NCI-H2107 (cell line): ENCODE data around the gene AGAP2.
A peak's percentile ranks its signal among the peaks of the same experiment; 100 is the strongest.

Source experiments
- DNase-seq: peaks from one replicate; lab custom pipeline; 2025; lab: John Stamatoyannopoulos, UW

AGAP2 gene

DNA sequence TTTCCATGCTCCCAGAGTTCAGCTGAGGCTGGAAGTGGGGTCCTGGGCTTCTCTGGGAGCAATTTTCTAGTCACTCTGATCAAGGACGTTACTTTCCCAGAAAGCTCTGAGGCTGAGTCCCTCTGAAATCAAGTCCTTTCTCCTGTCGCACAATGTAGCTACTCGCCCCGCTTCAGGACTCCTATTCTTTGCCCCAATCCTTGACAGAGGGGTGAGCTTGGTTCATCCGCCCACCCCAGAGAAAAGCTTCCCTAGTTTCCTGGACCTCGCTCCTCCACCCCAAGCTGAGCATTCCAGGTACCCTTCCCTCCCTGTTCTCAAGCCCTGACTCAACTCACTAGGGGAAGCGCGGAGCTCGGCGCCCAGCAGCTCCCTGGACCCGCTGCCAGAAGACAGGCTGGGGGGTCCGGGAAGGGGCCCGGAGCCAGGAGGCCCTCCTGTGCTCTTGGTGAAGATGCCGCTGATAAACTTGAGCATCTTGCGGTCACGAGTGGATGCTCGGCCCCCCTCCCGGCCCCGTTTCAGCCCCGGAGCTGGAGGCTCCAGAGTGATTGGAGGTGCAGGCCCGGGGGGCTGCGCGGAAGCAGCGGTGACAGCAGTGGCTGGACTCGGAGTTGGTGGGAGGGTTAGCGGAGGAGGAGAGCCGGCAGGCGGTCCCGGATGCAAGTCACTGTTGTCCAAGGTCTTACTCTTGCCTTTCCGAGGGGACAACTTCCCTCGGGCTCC is 1.6 kb downstream of the AGAP2 start:
- DNase-seq, result no peak

GRCh38 chr12:57735952-57736740 is 2.4 kb downstream of the AGAP2 start:
- DNase-seq, result no peak

DNA sequence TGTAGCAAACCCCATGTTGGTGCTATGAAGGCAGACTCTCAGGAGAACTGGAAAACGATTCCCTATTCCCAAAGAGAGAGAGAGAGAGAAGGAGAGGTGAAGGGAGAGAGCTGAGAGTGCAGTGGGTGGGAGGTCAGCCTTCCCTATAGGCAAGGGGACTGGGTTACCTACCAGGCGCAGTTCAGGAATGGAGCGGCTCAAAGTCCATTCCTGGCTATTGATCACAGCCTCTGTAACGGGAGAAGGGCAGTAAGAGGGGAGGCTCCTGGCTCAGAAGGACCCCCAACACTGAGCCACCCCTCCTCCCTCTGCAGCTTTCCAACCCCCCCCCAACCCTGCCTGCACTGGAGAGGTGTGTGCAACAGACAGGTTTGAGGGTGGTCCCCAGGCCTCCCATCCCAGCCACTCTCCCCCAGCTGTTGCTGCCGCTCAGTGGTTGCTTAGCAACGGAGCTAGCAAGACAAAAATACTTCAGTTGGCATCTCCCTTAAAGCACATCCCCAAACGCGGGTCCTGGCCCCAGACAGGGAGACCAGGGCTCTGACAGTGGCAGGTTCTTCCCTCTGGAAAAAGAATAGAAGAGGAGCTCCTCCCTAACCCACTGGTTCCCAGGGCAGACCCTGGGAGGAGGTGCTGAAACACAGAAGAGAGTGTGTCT is 3.2 kb downstream of the AGAP2 start:
- peak; percentile 27 for DNase-seq

DNA sequence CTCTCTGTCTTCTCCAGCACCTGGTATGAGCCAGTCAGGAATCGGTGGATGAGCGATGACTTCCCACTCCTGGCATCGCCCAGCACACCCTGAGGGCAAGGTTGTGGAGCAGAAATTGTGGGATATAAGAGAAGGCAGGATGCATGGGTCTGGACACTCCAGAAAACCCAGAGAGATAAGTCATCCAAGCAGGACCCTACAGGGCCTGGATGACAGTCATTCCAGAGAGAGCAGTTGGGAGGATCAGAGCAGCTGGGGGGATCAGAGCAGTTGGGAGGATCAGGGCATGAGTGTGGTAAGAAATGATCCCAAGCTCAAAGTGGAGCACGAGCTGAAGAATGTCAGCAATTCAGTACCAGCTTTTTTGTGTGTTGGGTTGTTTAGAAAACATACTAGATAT is 4.0 kb downstream of the AGAP2 start:
- DNase-seq, result no peak

GRCh38 chr12:57733928-57734327 is 4.6 kb downstream of the AGAP2 start:
- no peak for DNase-seq

DNA sequence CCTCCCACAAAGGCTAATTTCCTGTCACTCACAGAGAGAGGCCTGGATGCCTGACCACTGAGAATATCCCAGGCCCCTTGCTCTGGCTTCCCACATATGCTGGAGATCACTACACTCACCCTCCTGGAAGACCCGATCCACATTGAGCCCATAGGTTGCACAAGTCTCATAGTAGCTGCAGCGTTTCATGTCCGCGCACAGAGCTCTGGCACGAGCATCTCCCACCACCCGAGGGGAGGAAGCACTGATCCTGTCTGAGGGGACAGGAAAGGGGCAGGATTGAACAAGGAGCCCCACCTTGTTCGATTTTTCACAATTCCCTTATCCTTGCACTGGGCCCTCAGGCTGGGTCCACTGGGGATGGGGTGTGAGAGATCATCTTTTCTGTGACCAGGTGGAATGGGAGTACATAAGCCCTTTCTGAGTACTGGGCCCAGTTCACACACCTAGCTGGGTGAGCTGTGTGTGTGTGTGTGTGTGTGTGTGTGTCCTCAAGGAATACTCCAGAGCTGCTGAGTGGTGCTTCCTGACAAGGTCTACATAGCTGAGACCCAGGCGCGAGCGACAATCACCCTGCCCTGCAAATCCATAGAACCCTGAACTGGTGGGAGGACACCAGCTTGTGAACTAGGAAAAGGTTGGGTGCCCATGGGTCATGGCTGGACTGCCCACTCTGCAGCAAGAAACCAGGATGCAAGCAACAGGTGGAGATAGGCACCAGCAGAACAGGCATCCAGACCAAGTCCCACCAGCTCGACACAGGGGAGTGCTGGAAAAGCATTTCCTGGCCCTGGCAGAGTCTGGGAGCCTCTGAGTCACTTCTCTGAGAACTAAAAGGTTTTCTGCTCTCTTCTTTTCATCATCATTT is 5.6 kb downstream of the AGAP2 start:
- no peak for DNase-seq

- DNase-seq, result no peak
Measured at GRCh38 chr12:57732270-57732669, 6.3 kb downstream of the AGAP2 start.

- DNase-seq, result no peak
Measured at GRCh38 chr12:57731411-57732080, 7.0 kb downstream of the AGAP2 start.

- no peak for DNase-seq
Measured at GRCh38 chr12:57730336-57731067, 8.0 kb downstream of the AGAP2 start.

GRCh38 chr12:57729321-57729844 is 9.2 kb downstream of the AGAP2 start:
- DNase-seq, result no peak

DNA sequence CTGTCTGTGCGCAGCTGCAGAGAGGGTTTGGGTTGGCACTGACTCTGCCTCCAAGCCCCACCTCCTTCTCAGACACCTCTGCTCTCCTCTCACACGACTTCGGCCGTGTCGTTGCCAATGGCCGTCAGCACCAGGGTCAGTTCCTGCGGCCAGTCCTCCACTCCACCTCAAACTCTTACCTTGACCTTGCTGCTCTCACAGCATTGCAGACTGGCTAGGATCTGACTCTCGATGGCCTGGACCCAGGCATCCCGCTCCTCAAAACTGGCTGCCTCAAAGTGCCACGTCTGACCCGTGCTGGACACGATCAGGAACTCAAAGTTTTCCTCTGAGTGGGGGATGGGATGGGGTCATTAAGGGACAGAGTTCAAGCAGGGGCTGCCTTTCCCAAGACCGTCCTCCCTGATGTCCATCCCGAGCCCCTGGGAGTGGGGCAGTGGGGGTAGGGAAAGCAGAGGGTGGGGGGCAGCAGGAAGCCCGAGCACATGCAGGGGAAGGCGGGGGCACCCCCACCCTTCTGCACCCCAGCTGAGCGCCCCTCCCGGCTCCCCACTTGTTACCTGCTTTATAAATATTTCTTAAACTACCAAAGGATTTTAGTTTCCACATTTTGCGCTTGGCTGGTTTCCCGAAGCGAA is 10.7 kb downstream of the AGAP2 start:
- no peak for DNase-seq

DNA sequence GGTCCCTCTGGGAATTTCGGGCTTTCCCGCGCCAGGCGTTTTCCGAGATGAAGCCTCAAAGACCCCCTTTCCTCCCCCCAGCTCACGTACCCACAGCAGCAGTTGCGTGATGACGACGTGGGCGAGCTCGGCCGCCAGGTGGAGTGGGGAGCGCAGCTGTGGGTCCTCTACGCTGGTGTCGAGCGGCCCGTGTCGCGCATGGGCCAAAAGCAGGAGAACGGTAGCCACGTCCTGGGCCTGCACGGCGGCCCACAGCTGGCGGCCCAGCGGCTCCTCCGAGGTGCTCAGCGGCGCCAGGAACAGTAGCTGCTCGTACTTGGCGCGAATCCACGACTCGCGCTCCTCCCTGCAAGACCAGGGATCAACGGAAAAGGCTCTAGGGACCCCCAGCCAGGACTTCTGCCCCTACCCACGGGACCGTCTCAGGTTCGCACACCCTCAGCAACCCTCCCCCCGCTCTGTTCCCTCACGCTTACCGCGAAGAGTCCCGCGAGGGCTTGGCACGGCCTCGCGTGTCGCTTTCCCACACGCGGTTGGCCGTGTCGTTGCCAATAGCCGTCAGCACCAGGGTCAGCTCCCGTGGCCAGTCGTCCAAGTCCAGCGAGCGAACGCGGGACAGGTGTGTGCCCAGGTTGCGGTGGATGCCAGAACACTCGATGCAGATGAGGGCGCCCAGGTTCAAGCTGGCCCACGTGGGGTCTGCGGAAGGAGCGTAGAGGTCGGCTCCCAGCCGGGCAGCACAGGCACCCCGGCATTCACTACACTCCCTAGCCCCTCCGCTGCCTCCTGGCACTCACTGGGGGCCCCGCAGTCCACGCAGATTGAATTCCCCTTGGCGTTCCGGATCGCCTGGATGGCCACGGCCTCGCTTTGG is 11.4 kb downstream of the AGAP2 start:
- DNase-seq, result no peak

DNA sequence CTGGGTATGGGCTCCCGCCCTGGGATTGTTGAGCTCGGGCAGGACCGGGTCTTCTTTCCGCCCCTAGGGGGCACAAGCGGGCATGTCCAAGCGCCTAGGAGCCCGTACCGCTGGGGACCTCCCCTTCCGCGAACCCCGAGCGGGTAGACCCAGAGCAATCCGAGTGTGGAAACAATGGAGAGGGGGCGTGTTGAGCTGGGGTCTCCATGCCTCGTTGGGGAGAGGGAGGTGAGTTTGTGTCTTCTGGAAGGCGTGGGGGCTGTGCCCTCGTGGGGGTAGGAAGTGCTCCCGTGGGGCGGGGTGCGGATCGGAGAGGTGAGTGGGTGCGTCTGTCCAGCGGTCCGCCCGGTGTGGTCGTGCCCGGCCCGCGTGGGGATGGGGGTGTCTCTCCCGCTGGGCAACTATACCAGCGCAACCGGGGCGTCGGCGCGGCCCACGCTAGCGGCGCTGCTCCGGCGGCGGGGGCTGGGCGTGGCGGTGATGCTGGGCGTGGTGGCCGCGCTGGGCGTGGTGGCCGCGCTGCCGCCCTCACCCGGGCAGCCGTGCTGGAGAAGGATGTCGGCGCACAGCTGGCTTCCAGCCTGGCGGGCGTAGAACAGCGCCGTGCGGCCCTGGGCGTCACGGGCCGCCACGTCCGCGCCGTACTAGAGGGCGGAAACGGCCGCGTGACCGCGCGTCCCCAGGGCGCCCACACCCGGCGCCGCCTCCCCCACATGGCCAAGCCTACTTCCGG is 12.2 kb downstream of the AGAP2 start:
- DNase-seq, result peak; percentile 82

- DNase-seq, result no peak
Measured at GRCh38 chr12:57725851-57726150, 12.7 kb downstream of the AGAP2 start.

DNA sequence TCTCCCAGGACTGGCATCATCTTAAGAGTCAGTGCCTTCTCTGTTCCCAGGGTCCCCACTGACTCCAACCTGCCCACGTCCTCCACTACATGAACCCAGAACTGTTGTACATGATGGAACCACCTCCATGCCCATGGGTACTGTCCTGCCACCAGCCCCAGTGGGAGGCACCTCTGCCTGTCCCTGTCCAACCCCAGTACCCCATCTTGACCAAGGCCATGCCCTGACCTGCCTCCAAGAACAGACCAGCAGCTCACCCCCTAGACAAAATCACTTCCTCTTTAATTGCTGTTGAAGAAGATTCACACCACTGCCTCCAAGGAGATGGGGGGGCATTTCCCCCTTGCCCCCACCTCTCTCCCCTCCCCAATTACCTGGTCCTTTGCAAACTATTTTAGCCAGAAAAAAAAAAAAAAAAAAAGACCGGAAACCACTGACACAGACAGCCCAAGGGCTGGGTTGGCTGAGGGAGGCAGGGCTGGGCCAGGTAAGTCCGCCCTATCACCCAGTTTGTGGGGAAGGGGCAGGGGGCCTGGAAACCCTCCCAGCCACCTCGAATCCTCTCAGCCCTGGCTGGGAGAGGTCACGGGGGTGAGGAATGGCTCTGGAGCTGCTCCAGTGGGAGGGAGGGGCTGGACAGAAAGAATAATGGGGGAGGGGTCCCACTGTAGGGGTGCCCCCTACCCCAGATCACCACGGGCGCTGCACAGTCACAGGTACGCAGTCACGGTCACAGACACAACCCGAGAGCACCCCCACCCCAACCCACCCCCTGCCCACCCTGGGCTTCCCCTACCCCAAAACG is 13.4 kb downstream of the AGAP2 start:
- no peak for DNase-seq

DNA sequence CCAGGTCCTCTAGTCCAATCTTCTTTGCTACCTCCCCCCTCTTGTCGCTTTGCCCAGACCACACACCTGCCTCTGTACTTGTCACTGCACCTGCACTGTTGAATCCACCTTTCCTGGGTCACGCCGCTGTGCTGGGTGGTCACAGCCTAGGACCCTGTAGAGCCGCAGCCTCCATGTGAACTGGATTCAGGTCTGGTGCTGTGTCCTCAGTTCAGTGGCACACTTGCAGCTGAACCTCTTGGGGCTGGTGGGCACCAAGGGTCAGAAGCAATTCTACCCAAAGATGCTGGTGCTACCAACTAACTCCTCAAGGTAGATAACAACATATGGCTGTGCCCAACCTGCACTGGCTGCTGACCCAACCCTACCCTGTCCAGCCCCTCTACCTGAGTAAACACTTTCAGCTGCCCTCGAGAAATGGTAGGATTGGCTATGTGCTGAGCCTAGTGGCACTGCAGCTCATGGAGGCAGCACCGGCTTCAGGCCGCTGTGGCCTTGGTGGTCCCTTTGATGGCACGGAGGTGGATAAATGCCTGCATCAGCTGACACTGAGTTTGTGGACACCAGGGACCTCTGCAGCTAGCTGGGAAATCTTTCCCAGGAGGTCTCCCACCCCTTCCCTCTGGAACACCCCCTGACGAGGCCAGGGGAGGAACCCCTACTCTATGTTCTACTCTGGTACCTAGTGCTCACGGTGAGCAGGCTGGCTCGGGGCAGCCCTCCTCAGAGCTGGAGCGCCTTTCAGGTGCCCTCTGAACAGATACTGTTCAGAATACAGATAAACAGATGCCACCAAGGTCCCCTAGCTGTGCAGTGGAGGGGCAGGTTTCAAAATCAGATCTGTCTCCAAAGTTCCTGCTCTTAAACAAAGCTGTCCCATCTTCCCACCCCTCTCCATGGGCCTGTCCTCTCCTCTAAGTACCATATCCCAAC is 14.3 kb downstream of the AGAP2 start:
- DNase-seq, result no peak

DNA sequence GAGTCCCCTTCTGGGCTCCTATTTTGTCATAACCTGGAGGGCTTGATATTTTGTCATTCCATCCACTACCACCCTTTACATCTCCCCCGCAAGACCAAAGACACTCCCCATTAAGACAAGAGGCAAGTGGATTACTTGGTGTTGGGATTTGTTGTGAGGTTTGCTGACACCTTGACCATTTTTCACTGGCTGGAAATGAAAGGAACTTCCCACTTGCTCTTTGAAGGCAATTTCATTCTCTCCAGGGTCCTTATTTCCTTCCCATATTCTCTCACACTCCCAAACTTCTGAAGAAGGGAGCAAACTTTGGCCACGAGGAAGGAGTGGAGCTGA is 14.9 kb downstream of the AGAP2 start:
- no peak for DNase-seq
